LHCN-M2 (cell line): ENCODE results near the gene ROM1. TPM values are rescaled to one million over a fixed set of nuclear protein-coding genes. Genes with fewer than 3 reads are reported as not detected.
A peak's percentile ranks its signal among the peaks of the same experiment; 100 is the strongest.

Source experiments
- DNase-seq: peaks from one replicate; pipeline ENCODE4 v3.0.0-alpha.2; 2012; ENCODE audit warnings: low read depth
- total RNA-seq: library from RNA; depleted of rRNA; stranded (reverse); fragments of >200 nt; gene quantifications from 2 replicates; pipeline ENCODE4 v1.2.3, GENCODE V29; 2014

The ROM1 gene
- total RNA-seq, 1 experiment from 2014 or later: 8.9 TPM

DNA sequence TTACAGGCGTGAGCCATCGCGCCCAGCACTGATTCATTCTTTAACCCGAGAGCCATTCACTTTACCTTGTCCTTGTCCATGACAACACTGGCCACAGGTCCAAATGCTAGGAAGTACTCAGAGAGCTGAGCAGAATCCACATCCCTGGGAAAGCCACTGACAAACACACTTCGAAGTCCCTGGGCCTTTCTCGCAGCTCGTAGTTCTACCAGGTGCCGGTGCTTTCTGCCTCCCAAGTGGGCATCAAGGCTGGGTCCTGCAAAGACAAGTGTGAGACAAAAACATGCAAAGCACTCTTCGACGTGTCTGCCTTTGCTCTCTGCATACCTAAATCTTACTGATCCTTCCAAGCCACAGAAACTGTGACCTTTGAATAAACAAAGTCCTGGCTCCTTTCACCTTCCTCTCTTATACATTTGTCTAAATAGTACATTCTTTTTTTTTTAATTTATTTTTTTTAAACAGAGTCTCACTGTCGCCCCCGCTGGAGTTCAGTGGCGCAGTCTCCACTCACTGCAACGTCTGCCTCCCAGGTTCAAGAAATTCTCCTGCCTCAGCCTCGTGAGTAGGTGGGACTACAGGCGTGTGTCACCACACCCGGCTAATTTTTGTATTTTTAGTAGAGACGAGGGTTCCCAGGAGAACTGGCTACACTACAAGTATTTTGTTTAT is 24.0 kb upstream of the ROM1 start:
- no peak for DNase-seq

DNA sequence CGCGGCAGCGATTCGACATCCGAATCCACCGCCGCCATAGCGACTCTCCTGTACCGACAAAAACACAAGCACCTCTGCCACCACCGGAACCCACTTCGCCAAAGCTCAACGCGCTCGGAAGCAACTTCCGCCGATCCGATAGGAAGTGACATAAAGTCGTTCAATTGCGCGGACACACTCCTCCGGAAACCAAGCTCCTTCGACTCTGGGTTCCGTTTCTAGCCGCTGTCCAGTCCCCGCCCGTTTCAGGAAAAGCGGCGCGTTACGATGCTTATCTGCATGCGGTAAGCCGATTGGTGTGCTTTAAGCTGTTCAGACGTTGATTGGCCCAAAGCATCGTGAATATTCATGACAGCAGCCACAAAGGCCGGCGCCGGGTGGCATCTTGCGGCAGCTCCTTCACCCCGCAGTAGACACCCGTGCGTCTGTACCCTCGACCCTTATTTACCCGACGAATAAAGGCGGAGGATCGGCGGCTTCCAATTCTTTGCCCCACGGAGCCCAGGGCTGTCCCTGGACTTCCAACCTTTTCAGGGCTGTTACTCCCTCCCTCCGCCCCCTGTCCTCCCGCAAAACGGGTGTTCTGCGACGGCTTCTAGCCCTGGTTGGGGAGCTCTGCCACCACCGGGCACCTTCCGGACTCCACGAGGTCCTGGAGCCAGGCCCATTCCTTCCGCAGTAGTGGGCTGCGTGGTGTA is 21.5 kb upstream of the ROM1 start, which contains the start of gene TUT1:
Gene TUT1 (minus strand): TSS at position 76 of the 698 bp plus-strand sequence. CDS start 38 bp downstream, at position 38.
- DNase-seq: peak; percentile 99

DNA sequence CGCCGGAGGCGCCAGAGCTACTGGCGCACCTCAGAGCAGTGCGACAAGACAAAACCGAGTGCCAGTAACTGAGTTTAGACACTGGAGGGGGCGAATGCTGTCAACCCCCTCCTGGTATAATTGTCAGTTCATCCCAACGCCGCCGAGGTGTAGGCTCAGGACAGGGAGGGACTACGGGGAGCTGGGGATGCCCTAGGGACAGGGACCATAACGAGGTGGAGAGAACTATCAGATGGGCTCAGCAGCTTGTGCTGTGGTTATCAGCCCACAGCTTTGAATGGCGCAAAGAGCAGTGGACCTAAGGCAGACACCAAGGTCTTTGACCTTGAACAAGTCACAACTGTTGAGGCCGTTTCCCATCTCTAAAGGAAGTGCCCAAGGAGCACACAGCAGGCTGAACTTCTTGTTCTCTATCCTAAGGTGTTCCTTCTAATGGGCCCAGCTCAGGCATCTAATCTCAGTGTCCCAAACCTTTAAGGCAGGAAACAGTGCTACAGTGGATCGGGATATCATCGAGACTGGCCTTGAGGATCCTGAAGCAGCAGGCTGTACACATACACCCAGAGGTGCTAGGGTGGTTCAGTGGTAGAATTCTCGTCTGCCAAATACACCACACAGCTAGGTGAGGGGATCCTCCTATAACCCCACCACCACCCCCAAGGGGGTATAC is 20.8 kb upstream of the ROM1 start:
- DNase-seq: no peak

DNA sequence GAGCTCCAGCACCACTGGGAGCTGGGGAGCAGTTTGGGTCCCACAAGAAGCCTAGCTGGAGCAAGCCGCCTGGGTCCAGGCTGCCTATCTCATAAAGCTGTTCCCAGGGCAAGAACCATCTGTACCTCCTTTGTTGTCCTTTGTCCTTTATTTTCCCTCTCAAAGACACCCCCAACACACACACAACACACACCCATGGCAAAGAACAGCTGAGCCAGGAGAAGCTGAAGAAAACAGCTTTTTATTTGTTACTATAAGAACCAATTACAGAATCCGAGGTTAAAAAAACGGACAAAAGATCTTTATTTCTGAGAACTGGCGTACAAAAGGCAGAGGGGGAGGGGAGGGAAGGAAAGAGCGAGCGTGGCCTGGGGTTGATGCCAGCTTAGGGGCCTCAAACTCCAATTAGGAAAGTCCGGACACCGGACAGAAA is 20.1 kb upstream of the ROM1 start:
- no peak for DNase-seq

- peak; percentile 78 for DNase-seq
Measured at GRCh38 chr11:62593434-62594044, 19.5 kb upstream of the ROM1 start.

- DNase-seq: no peak
Measured at GRCh38 chr11:62595124-62595523, 17.9 kb upstream of the ROM1 start.

DNA sequence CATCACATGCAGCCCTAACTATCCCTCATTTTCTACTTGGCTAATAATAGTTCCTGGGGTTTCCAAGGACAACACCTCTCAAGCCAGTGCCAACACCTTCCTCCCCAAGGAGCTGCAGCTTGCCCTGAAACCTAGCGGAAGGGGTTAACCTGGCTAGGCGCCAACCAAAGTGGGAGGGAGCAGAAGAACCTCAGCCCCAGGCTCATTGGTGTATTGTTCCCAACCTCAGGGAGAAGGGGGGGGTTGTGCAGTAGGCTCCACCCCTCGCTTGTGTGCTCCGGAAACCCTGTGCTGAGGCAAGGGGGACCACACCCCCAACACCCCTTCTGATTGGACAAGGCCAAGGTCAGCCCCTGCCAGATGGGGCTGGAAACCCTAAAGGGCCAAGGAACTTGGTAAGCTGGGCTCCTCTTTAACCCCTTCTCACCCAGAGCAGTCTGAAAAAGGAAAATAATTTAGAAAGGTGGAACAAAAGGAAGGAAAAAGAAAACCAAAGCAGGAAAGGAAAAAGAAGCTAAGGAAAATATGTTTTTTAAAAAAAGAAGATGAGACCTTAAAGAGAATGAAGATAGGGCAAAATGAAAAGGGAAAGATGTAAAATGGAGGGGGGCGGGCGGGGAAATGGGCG is 13.9 kb upstream of the ROM1 start:
- DNase-seq: peak; percentile 99

DNA sequence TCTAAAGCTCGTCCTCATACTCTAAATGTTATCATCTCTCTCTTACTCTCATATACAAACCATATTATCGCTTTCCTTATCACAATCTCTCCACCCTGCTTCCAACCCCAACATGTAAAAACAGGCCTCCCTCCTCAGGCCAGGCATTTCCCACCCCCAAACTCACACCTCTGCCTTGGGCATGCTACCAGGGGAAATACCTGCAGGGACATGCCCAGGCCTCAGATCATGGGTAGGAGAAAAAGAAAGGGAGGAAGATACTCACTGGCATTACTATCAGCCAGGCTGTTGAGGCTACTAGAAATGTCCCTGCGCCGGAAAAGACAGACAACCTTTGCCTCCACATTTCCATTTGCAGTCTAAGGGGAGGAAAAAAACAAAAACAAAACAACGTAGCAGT is 13.2 kb upstream of the ROM1 start:
- DNase-seq: no peak

- no peak for DNase-seq
Measured at GRCh38 chr11:62600367-62601121, 12.5 kb upstream of the ROM1 start.

DNA sequence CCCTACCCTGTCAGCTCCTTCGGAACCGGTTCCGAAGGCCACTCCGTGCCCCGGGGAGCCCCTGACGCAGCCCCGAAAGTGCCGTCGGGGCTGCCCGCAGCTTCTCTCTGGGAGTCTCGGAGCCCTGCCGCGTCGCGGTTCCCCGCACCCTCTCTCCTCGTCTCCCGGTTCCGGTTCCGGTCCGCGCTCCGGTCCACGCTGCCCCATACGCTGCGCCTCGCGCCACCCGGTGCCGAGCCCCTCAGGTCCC is 12.0 kb upstream of the ROM1 start:
- DNase-seq: no peak

DNA sequence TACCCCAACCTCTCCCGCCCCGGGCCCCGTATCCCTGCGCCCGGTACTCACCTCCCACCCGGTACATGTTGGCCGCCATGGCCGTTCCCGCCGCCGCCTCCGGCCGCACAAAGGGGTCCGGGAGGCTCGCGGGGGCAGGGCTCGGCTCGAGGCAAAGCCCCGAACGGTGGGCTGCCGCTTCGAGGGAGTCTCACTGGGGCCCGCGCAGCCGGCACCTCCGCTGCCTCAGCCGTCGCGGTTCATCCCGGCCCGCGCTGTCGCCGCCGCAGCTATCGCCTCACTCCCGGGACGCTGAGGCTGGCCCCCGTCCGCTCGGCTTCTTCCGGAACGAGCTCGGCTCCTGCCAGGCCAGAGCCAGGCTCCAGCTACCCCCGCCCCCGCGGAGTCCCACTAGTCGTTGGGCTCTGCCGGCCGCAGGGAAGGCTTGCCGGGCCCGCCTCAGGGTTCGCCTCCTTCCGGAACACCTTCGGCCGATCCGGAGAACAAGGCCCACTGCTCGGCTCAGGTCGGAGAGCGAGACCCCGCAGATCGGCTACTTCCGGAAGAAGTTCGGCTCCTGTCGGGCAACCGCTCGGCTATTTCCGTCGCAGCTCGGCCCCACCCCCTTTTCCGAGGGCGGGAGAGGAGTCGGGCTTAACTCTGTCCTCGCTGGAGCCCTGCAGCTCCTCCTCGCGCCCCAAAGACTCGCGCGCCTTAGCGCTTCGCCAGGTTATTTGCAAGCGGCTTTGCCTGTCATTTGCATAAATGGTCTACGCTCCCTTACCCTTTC is 11.5 kb upstream of the ROM1 start, which contains the start of gene MTA2:
Gene MTA2 (minus strand): TSS at position 494 of the 769 bp plus-strand sequence. CDS start 415 bp downstream, at position 79.
- peak; percentile 96 for DNase-seq

GRCh38 chr11:62602141-62603071 is 10.7 kb upstream of the ROM1 start:
- DNase-seq: no peak

DNA sequence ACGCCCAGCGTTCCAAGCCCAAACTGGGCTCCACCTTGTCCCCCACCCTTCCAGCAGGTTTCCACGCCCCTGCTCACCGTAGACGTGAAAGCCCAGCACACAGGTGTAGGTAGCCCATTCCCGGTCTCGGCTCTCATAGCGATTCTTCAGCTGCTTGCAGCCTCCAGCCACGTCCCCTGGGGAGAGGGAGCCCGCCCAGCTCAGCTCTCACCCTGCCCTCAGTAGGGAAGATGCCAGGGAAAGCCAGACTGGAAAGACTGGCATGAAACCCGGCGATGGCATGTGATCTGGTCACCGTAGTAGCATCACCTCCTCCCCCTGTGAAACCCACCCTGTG is 10.0 kb upstream of the ROM1 start:
- no peak for DNase-seq

GRCh38 chr11:62603776-62604299 is 9.2 kb upstream of the ROM1 start:
- DNase-seq: no peak

DNA sequence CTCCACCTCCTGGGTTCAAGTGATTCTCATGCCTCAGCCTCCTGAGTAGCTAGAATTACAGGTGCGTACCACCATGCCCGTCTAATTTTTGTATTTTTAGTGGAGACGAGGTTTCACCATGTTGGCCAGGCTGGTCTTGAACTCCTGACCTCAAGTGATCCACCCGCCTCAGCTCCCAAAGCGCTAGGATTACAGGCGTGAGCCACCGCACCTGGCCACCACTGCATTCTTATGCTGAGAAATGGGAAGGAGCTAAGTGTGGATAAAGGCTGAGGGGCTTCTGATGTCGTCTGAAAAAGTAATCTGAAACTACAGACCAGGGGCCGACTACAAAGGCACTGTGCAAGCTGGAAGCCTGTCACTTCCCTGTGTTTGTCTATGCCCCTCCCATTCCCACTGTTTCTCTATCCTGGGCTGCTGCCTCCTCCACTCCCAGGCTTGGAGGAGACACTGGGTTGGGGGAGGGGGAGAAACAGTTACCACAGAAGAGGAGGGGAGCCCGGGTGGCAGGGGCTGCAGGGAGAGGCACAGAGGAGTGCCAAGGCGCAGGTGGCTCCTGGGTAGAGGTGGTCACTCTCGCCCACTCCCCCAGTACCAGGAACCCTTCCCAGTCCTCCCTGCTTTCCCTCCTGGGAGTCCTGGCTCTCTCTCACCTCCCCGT is 8.5 kb upstream of the ROM1 start:
- no peak for DNase-seq

GRCh38 chr11:62605467-62605866 is 7.6 kb upstream of the ROM1 start:
- no peak for DNase-seq

DNA sequence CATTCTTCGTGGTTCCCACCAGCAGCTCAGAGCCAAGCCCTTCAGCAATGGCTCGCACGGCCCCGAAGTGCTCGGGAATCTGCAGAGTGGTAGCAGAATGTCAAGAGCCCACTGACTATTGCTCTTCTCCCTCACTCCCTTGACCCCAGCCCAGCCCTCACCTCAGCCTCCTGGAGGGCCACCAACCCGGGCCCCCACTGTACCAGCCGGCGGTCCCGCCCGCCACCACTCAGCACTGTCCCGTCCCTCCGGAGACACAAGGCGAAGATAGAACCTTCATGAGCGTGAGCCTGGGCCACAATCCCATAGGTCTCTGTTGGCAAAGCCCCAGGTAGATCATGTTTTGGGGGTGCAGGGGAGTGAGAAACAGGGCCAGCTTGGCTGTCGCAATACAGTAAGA is 7.2 kb upstream of the ROM1 start:
- no peak for DNase-seq

GRCh38 chr11:62607714-62608113 is 5.3 kb upstream of the ROM1 start:
- peak; percentile 93 for DNase-seq

GRCh38 chr11:62608776-62609175 is 4.3 kb upstream of the ROM1 start:
- DNase-seq: no peak
